Measurements from ENCODE around the gene PTPRD. TPM values are rescaled to one million over a fixed set of nuclear protein-coding genes. Genes with fewer than 3 reads are reported as not detected.

The PTPRD gene
- total and polyA plus RNA-seq, 2 experiments from 2014 or later, result 11.5 to 58.0 TPM

DNA sequence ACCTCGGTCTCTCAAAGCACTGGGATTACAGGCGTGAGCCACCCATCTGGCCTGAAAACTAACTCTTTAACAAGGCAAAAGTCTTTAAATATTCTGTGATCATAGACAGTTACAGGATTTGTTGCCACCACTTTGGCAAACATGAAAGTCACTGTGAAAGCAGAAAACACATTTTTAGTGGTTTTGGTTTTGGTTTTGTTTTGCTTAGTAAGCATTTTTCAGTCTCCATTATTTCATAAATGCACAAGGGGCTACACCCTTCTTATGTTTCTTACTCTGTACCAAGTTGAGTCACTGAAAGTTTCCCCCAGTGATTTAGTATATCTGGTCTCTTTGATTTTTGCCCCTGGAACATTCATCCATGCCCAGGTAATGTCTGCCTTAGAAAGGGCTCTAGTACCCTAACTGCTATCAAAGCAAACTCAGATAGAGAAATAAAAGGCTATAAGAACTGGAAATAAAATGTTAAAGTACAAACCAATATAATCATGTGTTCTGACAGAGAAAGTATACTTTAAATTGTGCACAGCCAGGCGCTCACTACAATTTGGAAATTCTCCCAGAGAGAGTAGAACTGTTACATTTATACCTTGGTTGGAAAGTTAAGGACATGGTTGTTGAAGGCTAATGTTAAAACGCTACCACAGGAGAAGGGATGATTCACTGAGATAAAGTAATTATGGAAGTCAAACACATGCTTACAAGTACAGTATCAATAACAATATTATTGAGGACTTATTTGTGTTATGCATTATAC is 1790.7 kb downstream of the PTPRD start:
- H3K27me3 ChIP-seq (ENCODE audit: insufficient read depth), result no peaks in the 10 kb centered on the region
- peaks cover 44% of the 10 kb centered on the region for H3K4me1 Mint-ChIP-seq
- H3K27ac ChIP-seq (ENCODE audit: low read depth), result no peak overlapping the region
- H3K79me2 ChIP-seq (replicated peaks; ENCODE audit: insufficient read depth), result no peaks in the 10 kb centered on the region
- no peaks in the 10 kb centered on the region for H4K20me1 ChIP-seq (replicated peaks; ENCODE audit: insufficient read depth)
- 0 out of 2 replicates have a peak, but pooled peaks cover 3% of the 10 kb centered on the region for H3K9me2 ChIP-seq (ENCODE audit: insufficient read depth)
- H3K27ac Mint-ChIP-seq, result no peak overlapping the region
- H3K4me1 ChIP-seq (ENCODE audit: insufficient read depth), result peaks cover 25% of the 10 kb centered on the region
- no peak overlapping the region for H2AFZ ChIP-seq
- no peaks in the 10 kb centered on the region for H3F3A ChIP-seq (replicated peaks; ENCODE audit: low read depth)
- no peak for ATAC-seq
- H3K36me3 Mint-ChIP-seq (ENCODE audit: low read depth), result no peaks in the 10 kb centered on the region
- DNase-seq (ENCODE audit: low spot score), result no peak
- no peak overlapping the region for H3K4me3 Mint-ChIP-seq
- H3K27me3 Mint-ChIP-seq (ENCODE audit: insufficient read depth, low read depth, poor library complexity), result no peaks in the 10 kb centered on the region
- no peaks in the 10 kb centered on the region; the same call in 2 of the 3 replicates for H3K9me3 Mint-ChIP-seq
- no peak overlapping the region for H3K4me2 ChIP-seq
- no peak overlapping the region for H3K4me3 ChIP-seq
- no peaks in the 10 kb centered on the region for H3K36me3 ChIP-seq (ENCODE audit: insufficient read depth)
- no peak for TF ChIP-seq ZNF331 (CRISPR knock-in tag; IDR thresholded peaks at IDR 0.05; ENCODE audit: low read depth)
- TF ChIP-seq STAT1 (IDR thresholded peaks at IDR 0.05; ENCODE audit: unreplicated experiment), result no peak
- TF ChIP-seq EZH2phosphoT487 (IDR thresholded peaks at IDR 0.05; ENCODE audit: unreplicated experiment), result no peak
- TF ChIP-seq, protein P1, sequence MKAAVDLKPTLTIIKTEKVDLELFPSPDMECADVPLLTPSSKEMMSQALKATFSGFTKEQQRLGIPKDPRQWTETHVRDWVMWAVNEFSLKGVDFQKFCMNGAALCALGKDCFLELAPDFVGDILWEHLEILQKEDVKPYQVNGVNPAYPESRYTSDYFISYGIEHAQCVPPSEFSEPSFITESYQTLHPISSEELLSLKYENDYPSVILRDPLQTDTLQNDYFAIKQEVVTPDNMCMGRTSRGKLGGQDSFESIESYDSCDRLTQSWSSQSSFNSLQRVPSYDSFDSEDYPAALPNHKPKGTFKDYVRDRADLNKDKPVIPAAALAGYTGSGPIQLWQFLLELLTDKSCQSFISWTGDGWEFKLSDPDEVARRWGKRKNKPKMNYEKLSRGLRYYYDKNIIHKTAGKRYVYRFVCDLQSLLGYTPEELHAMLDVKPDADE (IDR thresholded peaks at IDR 0.05), result no peak
- TF ChIP-seq, protein P2, sequence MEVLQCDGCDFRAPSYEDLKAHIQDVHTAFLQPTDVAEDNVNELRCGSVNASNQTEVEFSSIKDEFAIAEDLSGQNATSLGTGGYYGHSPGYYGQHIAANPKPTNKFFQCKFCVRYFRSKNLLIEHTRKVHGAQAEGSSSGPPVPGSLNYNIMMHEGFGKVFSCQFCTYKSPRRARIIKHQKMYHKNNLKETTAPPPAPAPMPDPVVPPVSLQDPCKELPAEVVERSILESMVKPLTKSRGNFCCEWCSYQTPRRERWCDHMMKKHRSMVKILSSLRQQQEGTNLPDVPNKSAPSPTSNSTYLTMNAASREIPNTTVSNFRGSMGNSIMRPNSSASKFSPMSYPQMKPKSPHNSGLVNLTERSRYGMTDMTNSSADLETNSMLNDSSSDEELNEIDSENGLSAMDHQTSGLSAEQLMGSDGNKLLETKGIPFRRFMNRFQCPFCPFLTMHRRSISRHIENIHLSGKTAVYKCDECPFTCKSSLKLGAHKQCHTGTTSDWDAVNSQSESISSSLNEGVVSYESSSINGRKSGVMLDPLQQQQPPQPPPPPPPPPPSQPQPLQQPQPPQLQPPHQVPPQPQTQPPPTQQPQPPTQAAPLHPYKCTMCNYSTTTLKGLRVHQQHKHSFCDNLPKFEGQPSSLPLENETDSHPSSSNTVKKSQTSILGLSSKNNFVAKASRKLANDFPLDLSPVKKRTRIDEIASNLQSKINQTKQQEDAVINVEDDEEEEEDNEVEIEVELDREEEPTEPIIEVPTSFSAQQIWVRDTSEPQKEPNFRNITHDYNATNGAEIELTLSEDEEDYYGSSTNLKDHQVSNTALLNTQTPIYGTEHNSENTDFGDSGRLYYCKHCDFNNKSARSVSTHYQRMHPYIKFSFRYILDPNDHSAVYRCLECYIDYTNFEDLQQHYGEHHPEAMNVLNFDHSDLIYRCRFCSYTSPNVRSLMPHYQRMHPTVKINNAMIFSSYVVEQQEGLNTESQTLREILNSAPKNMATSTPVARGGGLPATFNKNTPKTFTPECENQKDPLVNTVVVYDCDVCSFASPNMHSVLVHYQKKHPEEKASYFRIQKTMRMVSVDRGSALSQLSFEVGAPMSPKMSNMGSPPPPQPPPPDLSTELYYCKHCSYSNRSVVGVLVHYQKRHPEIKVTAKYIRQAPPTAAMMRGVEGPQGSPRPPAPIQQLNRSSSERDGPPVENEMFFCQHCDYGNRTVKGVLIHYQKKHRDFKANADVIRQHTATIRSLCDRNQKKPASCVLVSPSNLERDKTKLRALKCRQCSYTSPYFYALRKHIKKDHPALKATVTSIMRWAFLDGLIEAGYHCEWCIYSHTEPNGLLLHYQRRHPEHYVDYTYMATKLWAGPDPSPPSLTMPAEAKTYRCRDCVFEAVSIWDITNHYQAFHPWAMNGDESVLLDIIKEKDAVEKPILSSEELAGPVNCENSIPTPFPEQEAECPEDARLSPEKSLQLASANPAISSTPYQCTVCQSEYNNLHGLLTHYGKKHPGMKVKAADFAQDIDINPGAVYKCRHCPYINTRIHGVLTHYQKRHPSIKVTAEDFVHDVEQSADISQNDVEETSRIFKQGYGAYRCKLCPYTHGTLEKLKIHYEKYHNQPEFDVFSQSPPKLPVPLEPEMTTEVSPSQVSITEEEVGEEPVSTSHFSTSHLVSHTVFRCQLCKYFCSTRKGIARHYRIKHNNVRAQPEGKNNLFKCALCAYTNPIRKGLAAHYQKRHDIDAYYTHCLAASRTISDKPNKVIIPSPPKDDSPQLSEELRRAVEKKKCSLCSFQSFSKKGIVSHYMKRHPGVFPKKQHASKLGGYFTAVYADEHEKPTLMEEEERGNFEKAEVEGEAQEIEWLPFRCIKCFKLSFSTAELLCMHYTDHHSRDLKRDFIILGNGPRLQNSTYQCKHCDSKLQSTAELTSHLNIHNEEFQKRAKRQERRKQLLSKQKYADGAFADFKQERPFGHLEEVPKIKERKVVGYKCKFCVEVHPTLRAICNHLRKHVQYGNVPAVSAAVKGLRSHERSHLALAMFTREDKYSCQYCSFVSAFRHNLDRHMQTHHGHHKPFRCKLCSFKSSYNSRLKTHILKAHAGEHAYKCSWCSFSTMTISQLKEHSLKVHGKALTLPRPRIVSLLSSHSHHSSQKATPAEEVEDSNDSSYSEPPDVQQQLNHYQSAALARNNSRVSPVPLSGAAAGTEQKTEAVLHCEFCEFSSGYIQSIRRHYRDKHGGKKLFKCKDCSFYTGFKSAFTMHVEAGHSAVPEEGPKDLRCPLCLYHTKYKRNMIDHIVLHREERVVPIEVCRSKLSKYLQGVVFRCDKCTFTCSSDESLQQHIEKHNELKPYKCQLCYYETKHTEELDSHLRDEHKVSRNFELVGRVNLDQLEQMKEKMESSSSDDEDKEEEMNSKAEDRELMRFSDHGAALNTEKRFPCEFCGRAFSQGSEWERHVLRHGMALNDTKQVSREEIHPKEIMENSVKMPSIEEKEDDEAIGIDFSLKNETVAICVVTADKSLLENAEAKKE (CRISPR knock-in tag; IDR thresholded peaks at IDR 0.05), result no peak
- TF ChIP-seq CREB1 (CRISPR knock-in tag; IDR thresholded peaks at IDR 0.05; ENCODE audit: low read depth), result no peak
- no peak for TF ChIP-seq POLR2AphosphoS5 (IDR thresholded peaks at IDR 0.05; ENCODE audit: low read depth)
- no peak for TF ChIP-seq JUNB (IDR thresholded peaks at IDR 0.05; ENCODE audit: unreplicated experiment)
- TF ChIP-seq EZH2 (IDR thresholded peaks at IDR 0.05; ENCODE audit: low read depth, unreplicated experiment), result no peak
- TF ChIP-seq, protein P3, sequence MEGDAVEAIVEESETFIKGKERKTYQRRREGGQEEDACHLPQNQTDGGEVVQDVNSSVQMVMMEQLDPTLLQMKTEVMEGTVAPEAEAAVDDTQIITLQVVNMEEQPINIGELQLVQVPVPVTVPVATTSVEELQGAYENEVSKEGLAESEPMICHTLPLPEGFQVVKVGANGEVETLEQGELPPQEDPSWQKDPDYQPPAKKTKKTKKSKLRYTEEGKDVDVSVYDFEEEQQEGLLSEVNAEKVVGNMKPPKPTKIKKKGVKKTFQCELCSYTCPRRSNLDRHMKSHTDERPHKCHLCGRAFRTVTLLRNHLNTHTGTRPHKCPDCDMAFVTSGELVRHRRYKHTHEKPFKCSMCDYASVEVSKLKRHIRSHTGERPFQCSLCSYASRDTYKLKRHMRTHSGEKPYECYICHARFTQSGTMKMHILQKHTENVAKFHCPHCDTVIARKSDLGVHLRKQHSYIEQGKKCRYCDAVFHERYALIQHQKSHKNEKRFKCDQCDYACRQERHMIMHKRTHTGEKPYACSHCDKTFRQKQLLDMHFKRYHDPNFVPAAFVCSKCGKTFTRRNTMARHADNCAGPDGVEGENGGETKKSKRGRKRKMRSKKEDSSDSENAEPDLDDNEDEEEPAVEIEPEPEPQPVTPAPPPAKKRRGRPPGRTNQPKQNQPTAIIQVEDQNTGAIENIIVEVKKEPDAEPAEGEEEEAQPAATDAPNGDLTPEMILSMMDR (conservative IDR thresholded peaks at IDR 0.05; ENCODE audit: low read depth in 2 of 2), result no peak
- TF ChIP-seq NANOG (IDR thresholded peaks at IDR 0.05; ENCODE audit: borderline replicate concordance), result no peak
- TF ChIP-seq, protein P4, sequence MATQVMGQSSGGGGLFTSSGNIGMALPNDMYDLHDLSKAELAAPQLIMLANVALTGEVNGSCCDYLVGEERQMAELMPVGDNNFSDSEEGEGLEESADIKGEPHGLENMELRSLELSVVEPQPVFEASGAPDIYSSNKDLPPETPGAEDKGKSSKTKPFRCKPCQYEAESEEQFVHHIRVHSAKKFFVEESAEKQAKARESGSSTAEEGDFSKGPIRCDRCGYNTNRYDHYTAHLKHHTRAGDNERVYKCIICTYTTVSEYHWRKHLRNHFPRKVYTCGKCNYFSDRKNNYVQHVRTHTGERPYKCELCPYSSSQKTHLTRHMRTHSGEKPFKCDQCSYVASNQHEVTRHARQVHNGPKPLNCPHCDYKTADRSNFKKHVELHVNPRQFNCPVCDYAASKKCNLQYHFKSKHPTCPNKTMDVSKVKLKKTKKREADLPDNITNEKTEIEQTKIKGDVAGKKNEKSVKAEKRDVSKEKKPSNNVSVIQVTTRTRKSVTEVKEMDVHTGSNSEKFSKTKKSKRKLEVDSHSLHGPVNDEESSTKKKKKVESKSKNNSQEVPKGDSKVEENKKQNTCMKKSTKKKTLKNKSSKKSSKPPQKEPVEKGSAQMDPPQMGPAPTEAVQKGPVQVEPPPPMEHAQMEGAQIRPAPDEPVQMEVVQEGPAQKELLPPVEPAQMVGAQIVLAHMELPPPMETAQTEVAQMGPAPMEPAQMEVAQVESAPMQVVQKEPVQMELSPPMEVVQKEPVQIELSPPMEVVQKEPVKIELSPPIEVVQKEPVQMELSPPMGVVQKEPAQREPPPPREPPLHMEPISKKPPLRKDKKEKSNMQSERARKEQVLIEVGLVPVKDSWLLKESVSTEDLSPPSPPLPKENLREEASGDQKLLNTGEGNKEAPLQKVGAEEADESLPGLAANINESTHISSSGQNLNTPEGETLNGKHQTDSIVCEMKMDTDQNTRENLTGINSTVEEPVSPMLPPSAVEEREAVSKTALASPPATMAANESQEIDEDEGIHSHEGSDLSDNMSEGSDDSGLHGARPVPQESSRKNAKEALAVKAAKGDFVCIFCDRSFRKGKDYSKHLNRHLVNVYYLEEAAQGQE (IDR thresholded peaks at IDR 0.05; ENCODE audit: unreplicated experiment), result no peak
